HG02938 (cell line): ENCODE results near the gene WBP1.
"Not testable (repeated sequence)": the region's sequence is repeated elsewhere in the genome, so short reads cannot be mapped to it uniquely, and the experiment has no call there.

ENCODE experiments used
- ATAC-seq: cut with Tn5 transposase; IDR thresholded peaks from one replicate; pipeline ENCODE4 v1.9.1; 2021; ENCODE audit warnings: mild to moderate bottlenecking, moderate library complexity; ENCODE audit not compliant: unreplicated experiment

The WBP1 gene

DNA sequence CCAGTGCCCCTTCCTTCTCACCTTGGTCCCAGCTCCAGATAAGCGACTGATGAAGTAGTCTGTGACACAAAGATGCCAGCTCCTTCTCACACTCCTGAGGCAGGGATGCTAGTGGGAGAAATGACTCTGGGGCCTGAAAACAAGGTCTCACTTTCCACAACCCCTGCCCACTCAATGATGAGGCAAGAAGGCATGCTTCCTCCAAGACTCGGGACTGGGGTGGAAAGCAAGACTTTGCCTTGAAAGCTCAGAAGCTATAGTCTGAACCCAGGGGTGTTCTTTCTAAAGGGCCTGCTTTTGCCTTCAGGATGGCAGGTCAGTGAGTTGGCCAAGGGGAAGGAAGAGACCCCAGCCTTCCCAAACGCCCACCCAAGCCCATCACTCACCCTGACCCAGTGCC is 23.2 kb downstream of the WBP1 start:
- no peak for ATAC-seq

DNA sequence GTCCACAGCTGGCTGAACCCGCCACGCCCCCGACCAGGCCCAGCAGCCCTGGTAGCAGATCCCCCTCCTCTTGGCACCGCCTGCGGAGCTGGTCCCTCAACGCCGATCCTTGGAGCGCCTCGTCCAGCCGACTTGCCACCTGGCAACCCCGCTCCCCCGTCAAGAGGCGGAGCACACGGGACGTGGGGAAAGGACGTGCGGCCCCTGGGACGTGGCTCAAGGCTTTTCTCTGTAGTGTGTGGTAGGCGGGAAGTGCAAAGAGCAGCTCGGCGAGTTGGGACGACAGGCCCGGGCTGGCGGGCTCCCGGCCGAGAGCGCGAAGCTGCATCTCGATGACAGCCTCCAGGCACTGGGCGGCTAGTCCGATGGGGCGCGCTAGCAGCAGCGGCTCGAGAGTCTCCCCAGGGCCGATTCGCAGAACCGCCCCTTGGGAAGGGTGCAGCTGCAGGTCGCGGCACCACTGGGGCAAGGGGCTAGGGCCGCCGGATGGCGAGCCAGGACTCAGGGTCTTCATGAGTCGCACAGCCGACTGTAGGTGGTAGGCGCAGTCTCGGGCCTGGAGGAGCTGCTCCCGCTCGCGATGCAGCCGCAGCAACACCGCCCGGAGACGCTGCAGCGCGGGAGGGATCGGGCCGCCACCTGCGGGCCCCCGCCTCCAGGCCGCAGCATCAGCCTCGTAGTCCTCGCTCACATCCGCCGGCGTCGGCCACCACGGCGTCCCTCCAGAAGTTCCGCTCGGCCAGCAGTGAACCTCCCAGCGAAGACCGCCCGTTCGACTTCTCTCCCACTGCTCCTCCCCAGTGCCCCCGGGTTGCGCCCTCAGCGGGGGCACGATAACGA is 23.9 kb downstream of the WBP1 start:
- peak; percentile 37 for ATAC-seq

DNA sequence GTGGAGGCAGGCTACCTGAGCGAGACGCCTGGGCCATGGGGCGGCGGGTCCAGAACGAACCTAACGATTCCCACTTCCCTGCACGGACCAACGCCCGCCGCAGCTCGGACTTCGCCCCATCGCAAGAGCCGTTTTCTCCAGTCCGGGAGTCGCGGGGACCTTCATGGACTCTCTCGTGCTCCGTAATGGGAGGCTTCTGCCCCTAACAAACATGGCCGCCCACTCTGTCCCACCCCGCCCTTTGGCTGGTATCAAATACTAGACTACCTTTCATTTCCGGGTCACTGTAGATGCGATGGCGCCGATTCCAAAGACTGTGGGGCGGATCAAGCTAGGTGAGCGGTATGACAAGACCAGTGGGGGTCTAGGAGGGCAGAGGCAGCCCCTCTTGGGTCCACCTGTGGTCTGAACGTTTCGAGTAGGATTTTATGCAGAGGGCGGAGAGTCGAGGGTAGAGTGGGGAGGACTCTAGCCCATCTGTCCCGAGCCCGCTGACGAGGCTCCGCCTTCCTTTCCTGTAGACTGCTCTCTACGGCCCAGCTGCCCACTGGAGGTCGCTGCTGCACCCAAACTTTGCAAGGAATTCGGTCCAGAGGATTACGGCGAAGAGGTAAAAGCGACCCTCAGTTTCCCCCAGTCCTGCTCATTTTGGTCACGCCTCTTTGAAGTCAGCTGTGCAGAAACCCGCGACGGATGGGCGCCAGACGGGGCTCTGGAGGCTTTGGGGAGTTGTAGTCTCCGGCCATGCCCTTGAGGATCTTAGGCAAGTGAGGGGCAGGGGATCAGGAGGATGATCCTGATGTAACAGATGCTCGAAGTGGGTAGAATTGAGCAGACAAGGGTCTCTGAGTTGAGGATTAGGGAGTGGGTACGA is 24.8 kb downstream of the WBP1 start, which contains the start of the genes CCDC142 and TTC31:
TSS of gene CCDC142 (minus strand) at position 198 of the 874 bp plus-strand sequence. CDS start at position 37, 161 bp downstream.
TSS of gene TTC31 (plus strand) at position 281 of the 874 bp plus-strand sequence. CDS start at position 296, 15 bp downstream.
- peak; percentile 91 for ATAC-seq

DNA sequence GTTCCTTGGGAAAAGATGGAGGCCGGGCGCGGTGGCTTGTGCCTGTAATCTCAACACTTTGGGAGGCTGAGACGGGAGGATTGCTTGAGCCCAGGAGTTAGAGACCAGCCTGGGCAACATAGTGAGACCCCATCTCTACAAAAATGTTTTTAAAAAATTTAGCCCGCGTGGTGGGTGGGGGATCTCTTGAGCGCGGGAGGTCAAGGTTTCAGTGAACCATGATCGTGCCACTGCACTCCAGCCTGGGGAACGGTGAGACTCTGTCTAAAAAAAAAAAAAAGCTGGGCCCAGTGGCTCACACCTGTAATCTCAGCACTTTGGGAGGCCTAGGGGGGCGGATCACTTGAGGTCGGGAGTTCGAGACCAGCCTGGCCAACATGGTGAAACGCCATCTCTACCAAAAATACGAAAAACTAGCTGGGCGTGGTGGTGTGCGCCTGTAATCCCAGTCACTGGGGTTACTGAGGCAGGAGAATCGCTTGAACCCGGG is 25.5 kb downstream of the WBP1 start:
- not testable (repeated sequence) for ATAC-seq

DNA sequence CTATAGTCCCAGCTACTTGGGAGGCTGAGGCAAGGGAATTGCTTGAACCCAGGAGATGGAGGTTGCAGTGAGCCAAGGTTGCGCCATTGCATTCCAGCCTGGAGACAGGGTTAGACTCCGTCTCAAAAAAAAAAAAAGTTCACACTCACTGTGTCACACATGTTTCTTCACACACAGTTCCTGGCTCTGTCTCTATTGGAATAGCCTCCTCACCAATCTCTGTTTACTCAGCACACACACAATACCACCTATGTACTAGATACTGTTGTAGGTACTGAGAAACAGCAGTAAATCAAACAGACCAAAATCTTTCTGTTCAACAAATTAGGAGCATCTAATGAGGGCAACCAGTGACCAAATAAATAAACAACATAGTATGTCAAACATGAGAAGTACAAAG is 27.9 kb downstream of the WBP1 start:
- ATAC-seq: no peak

DNA sequence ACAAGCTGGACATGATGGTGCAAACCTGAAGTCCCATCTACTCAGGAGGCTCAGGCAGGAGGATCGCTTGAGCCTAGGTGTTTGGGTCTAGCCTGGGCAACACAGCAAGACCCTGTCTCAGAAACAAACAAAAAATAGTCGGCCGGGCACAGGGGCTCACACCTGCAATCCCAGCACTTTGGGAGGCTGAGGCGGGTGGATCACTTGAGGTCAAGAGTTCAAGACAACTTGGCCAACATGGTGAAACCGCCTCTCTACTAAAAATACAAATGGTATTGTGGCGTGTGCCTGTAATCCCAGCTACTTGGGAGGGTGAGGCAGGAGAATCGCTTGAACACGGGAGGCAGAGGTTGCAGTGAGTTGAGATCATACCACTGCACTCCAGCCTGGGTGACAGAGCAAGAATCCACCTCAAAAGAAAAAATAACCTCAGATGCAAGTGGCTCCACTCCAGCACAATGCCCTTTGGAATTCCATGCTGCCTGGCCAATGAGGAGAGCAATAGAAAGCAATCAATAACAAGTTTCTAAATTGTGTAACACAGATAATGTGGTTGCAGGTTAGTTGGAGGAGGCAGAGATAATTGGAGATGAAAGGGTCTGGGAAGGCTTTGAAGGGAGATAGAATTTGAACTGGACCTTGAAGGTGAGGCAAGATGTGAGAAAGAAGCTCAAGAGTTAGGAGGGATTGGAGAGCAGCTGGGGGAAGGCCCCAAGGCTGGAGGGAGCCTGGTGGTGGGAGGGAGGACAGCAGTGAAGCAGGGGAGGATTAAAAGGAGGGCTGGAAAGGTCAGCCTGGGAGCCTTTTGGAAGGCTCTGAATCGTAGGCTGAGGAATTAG is 30.6 kb downstream of the WBP1 start:
- no peak for ATAC-seq

DNA sequence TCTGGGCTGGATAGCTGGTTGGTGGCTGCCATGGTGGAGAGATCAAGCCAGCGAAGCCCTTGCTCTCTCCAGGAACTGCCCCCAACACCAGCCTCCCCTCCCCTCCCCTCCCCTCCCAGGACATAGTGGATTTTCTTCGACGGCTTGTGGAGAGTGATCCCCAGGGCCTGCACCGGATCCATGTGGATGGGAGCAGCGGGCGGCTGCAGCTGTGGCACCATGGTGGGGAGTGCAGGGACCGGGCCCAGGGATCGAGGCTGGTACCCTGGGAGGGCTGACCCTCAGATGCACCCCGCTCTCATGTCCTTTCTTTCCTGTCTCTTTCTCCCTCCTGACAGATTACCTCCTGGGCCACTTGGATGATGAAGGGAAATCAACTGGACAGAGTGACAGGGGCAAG is 31.7 kb downstream of the WBP1 start:
- ATAC-seq: no peak

DNA sequence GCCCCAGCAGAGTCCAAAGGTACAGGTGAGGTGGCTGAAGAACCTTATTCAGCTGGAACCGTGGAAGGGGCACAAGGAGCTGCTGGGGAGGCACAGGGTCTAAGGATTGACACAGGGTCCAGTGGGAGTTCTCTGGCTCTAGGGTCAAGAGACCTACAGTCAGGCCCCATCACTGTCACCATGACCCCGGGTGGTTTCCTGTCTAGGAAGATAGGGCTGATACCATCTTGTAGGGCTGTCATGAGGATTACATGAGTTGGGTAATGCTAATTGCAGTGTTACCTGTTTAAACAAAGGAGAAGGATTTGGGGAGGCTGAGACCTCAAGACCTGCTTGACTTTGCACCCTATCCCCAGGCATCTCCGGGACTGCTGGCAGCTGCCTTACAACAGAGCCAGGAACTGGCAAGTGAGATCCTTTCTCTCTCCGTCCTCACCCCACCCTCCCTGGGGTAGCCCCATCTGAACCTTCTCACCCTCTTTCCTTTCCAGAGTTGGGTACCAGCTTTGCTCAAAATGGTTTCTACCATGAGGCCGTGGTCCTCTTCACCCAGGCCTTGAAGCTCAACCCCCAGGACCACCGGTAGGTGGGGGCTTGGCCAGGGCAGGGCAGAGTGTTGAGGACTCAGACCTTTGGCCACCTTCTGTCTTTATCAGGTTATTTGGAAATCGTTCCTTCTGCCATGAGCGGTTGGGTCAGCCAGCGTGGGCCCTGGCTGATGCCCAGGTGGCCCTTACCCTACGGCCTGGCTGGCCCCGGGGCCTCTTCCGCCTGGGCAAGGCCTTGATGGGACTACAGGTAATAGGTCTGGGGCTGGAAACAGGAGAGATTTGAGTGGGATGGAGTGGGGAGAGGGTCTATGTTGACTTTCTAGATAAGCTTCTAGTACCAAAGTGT is 33.7 kb downstream of the WBP1 start:
- no peak for ATAC-seq

DNA sequence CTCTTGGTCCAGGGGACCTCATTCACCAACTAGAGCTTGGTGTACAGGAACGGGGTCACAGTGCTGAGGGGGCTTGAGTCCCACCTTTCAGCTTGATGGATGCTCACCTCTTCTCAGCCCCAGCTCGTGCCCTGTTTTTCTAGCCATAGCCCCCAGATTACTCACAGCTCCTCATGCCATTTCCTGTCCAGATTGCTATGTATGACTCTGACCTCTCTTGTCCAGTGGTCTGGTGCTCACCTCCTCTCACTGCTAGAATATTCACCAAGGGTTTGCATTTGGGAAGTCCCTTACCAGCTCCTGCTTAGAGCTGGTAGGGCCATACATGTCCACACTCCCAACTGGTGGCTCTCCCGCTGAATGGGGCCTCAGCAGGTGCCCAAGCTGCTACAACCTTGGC is 35.3 kb downstream of the WBP1 start:
- no peak for ATAC-seq

DNA sequence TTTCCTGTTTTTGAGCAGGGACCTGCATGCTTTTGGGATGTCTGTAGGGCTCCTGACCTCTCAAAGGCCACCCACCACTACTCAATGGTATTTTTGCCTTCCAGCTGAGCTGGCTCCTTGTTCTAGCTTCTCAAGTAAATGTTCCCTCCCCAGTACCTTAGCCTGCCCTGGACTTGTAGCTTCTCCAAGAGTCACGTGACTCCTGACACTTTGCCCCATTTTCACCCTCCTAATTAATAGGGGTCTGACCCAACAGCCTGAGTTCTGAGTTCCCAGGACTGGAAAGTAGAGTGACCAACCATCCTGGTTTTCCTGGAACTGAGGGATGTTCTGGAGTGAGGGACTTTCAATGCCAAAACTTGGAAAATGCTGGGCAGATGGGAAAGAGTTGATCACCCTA is 37.2 kb downstream of the WBP1 start:
- ATAC-seq: no peak

DNA sequence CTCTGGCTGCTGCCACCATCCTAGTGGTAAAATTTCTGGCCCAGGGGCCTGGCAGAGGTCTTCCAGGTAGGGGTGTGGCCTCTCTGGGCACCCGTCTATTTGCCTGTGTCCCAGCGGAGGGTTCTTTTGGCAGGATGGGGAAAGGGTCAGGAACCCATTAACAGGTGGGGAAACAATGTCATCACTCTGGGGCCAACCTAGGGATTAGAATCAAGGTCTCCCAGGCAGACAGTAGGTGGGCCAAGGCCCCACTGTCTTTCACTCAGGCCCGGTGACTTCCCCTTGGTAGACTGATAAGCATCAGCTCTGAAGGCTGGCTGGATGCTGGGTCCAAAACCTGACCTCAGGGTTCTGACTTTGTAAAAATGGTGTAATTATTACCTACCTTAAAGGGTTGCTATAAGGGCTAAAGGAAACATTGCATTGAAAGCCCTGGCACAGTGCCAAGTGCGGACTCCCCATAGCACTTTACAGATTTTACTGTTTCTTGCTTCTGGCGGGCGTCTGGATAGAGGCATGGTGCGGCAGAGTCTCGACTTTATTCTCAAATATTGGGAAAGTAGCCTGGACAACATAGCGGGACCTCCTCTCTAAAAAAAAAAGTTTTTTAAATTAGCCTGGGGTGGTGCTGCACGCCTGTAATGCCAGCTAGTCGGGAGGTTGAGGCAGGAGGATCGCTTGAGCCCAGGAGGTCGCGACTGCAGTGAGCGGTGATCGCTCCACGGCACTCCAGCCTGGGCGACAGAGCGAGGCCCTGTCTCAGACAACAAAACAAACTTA is 38.9 kb downstream of the WBP1 start:
- ATAC-seq: no peak

DNA sequence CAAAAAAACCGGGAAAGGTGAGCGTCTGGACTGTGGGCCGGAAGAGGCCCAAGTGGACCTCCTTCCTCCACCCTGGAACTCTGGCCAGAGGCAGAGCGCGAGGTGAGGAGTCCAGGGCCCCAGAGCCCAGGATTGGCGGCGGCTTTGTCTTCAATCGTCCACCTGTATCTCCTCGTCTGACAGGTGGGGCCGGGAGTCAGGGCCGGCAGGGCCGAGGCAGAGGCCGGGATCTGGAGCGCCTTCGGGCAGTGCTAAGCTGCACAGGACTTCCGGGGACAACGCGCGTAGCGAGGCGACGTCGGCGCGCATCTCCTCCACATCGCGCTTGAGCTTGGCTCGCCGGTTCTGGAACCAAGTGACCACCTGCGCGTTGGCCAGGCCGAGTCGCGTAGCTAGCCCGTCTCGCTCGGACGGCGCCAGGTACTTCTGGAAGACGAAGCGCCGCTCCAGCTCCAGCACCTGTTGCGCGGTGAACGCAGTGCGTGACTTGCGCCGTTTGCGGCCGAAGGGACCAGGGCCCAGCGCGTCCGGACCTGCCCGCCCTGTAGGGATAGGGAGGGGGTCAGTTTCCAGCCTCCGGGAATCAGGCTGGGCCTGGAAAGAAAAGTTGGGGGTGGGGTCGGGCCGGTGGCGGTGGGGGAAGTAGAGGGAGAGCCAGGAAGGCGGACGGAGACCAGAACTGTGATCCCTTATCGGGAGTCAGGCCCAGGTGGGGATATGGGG is 39.7 kb downstream of the WBP1 start:
- ATAC-seq: no peak

DNA sequence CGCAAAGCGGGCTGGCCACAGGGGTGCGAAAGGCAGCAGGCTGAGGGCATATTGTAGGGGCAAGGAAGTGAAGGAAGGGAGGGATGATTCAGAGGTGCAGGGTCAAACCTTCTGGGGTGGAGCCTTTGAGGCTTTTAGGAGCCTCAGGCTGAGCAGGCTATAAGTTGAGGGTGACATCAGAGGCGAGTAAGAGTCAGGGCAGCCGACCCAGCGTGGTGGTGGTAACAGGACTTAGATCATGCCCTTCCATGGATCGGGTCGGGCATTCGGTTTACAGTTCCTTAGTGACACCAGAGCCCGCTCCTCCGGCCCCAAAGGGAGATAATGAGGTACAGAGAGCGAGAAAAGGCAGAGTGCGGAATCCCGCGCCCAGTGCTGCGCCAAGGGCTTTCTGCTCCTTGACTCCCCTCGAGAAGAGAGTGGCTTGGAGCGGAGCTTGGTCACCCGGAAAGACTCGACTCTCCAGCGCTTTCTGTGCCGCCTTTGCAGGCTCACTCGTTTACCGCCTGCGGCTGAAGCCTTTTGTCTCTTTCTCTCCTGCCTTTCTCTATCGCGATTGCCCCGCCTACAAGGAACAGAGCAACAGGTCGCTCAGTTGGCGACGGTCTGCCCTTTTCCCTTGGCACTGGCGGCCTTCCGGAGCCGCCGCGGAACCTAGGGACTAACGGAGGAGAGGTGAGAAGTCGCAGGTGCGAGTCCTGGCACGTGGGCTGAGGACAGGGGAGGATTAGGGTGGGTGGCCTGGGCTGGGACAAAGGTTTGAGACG is 40.4 kb downstream of the WBP1 start:
- ATAC-seq: no peak

DNA sequence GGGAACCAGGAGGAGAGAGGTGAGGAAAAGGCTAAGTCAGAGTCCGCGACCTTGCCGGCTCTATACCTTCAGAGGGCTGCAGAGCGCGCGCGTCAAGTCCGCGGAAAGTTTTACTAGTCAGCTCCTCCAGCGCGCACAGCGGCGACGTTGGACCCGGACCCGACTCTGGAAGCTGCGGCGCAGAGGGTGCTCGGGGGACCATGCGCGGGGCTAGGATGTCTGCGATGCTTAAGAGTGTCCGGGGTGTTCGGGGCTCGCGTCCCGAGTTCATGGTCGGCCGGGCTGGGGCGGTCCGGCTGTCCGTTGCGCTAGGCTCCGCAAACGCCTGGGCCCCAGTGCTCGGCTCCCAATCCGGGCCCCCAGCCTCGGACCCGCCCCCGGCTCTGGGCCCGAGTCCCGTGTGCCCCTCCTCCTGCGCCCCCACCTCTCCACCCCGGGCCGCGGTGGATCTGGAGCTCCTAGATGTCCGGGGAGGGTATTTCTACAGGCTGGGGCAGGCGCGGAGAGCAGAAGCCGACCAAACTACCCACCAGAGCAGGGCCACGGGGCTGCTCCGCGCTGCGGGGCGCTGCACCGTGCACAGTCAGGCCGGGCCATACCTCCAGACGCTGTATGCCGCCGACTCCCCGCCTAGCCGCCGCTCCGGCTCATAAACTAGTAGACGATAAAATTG is 41.2 kb downstream of the WBP1 start, which contains the start of gene LBX2:
TSS of gene LBX2 (minus strand) at position 337 of the 673 bp plus-strand sequence. CDS start at position 271, 66 bp downstream.
- no peak for ATAC-seq

DNA sequence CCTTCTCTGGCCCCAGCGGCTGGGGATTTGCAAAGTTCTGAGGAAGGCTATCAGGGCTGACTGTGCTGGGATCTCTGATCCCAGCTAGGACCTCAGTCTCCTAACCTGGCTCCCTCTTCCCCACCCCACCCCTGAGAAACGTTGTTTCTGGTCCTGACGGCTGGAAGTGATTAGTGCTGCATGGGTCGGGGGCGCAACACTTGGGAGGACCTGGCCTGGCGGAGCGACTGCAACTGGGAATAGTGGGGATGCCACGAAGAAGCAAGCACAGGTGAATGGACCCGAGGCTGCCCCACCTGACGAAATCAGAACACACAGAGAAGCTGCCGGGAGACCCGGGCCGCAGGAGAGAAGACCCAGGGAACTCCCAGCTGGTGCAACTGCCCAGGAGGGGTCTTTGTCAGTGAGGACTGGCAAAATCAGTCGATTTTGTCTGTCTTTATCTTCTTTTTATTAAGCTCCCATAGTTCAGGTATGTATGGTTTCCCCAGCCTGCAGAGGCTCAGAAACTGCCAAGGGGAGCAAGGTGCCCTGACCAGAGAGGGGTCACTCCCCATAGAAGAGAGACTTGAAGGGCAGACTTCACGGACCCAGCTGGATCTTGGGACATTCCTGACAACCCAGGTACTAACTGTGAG is 41.8 kb downstream of the WBP1 start:
- ATAC-seq: no peak

DNA sequence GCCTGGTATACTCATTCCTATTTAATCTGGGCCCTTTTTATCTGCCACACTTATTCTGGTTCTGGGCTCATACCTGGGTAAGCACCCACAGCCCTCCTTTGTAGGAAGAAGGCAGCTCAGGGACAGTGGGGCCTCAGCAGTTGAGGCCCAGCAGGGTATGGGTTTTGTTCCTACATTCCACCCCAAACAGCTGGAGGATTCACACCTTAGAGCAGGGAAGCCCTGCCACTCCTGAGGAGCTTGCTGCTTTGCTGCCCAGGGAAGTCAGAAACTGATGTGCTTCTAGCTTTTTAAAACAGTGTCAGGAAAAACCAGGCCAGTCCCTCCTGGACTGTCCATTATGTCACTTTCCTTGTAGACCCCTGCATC is 42.3 kb downstream of the WBP1 start:
- no peak for ATAC-seq
